ENCODE measurements around the gene PMAIP1. TPM values are rescaled to one million over a fixed set of nuclear protein-coding genes. Genes with fewer than 3 reads are reported as not detected.

Gene PMAIP1
- total RNA-seq, 3 donors from 2014 or later (not counting 1 experiment from before 2014, with no cell fraction given), result 211 to 514 (median 264) TPM

DNA sequence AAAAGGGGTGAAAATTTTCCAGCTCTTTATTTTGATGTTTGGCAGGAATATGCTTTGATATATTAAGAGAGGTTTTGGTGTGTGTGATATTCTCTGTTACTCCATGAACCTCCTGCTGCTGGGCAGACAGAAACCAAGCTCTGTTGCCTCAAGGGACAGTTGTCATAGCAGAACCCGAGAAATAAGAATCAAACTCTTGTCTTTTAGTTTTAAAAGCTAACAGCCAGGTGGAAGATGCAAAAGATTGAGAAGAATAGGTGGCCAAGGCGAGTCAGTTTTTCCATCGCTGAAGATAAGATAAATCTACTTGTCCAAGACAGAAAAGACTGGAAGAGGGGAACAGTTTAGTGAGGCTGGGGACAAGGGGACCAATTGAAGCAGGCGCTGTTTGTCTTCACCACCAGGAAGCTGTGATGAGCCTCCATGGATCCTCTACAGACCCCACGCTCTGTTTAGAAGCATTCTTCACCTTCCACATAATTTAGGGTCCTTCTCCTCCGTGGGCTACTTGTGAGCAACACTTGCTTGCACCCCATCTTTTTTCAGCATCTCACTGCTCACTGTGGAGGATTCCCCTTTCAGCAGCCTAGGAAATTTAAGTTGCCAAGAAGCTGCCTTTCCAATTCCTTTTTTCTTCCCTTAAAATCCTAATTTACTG, 23.9 kb downstream of the PMAIP1 start:
- H3K27me3 ChIP-seq (ENCODE audit: control insufficient read depth, insufficient read depth, low read length), result no peaks in the 10 kb centered on the region
- H3K4me1 ChIP-seq (ENCODE audit: control insufficient read depth, insufficient read depth, low read length), result peaks cover 9% of the 10 kb centered on the region
- WGBS (ENCODE audit: insufficient coverage), result 87% methylated on average over 6 of the region's 6 CpGs
- no peaks in the 10 kb centered on the region for H3K36me3 Mint-ChIP-seq
- intact Hi-C loops (cut with micrococcal nuclease), result no loop called here
- DNase-seq, result no peak
- no peak overlapping the region for H3K4me3 Mint-ChIP-seq
- peaks cover 10 to 18% of the 10 kb centered on the region in 2 donors for H3K27me3 Mint-ChIP-seq (ENCODE audit: low read depth in 2 of 2)
- H3K27ac ChIP-seq (ENCODE audit: low read length), result no peak overlapping the region
- TF ChIP-seq, protein P1, sequence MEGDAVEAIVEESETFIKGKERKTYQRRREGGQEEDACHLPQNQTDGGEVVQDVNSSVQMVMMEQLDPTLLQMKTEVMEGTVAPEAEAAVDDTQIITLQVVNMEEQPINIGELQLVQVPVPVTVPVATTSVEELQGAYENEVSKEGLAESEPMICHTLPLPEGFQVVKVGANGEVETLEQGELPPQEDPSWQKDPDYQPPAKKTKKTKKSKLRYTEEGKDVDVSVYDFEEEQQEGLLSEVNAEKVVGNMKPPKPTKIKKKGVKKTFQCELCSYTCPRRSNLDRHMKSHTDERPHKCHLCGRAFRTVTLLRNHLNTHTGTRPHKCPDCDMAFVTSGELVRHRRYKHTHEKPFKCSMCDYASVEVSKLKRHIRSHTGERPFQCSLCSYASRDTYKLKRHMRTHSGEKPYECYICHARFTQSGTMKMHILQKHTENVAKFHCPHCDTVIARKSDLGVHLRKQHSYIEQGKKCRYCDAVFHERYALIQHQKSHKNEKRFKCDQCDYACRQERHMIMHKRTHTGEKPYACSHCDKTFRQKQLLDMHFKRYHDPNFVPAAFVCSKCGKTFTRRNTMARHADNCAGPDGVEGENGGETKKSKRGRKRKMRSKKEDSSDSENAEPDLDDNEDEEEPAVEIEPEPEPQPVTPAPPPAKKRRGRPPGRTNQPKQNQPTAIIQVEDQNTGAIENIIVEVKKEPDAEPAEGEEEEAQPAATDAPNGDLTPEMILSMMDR (IDR thresholded peaks at IDR 0.05), result no peak
- H3K27ac Mint-ChIP-seq, result no peak overlapping the region
- ATAC-seq, result no peak
- no peaks in the 10 kb centered on the region for H3K9me3 Mint-ChIP-seq
- no peaks in the 10 kb centered on the region for H3K36me3 ChIP-seq (ENCODE audit: control insufficient read depth, insufficient read depth, low read length)
- peaks cover 12 to 28% of the 10 kb centered on the region in 2 donors for H3K4me1 Mint-ChIP-seq
- no peak overlapping the region for H3K4me3 ChIP-seq (ENCODE audit: low read length)
- no peaks in the 10 kb centered on the region for H3K9me3 ChIP-seq (ENCODE audit: control insufficient read depth, insufficient read depth, low read length)

DNA sequence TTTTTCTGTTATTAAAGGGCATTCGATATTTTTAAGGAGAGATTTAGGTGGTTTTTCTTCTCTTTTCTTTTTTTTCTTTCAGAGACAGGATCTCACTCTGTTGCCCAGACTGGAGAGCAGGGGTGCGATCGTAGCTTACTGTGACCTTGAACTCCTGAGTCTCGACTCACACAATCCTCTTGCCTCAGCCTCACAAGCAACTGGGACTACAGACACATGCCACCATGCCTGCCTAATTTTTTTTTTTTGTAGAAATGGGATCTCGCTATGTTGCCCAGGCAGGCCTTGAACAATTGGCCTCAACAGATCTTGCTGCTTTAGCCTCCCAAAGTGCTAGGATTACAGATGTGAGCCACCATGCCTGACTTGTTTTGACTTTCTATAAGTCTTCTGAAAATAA, 26.3 kb downstream of the PMAIP1 start:
- Mint-ChIP-seq H3K4me1 (peaks cover 8 to 20% of the 10 kb centered on the region in 2 donors), H3K36me3 (no peaks in the 10 kb centered on the region), H3K4me3 (no peak overlapping the region), H3K27ac (no peak overlapping the region), H3K27me3 (ENCODE audit: low read depth in 2 of 2) (peaks cover 10 to 18% of the 10 kb centered on the region in 2 donors), H3K9me3 (no peaks in the 10 kb centered on the region)
- Histone ChIP-seq H3K4me1 (ENCODE audit: control insufficient read depth, insufficient read depth, low read length) (peaks cover 8% of the 10 kb centered on the region), H3K4me3 (ENCODE audit: low read length) (no peak overlapping the region), H3K27me3 (ENCODE audit: control insufficient read depth, insufficient read depth, low read length) (no peaks in the 10 kb centered on the region), H3K9me3 (ENCODE audit: control insufficient read depth, insufficient read depth, low read length) (no peaks in the 10 kb centered on the region), H3K36me3 (ENCODE audit: control insufficient read depth, insufficient read depth, low read length) (no peaks in the 10 kb centered on the region), H3K27ac (ENCODE audit: low read length) (no peak overlapping the region)
- TF ChIP-seq, protein P1 (IDR thresholded peaks at IDR 0.05), result no peak
- DNase-seq (no peak), ATAC-seq (no peak)
- intact Hi-C loops (cut with micrococcal nuclease), result no loop called here
- WGBS (ENCODE audit: insufficient coverage), result 92% methylated on average over 4 of the region's 5 CpGs

DNA sequence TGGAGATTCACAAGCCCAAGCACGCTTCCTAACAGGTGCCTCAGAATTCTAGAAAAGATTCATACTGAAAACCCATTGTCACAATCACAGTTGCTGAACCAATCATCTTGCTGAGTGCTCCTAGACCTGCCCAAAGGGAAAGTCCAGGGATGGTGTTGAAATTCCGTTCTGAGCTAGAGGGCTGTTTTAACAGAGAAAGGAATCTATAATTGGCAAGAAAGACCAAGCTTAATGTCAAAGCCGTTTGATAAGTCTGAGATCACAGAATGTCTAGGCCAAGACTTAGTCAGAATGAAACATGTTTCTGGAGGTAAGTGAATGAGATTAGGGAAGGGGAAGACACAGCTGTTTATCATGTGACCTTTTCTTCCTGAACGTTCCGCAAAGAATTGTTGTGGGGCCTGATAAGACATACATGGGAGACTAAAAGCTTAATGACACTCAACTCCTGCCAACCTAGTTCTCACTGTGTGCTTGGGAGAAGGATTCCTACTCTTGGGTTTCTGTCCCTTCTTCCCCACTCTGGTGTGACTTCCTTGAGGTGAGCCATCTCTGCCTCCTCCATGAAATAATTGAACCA, 27.5 kb downstream of the PMAIP1 start:
- Mint-ChIP-seq H3K27ac (no peak overlapping the region), H3K4me1 (peaks cover 0 to 11% of the 10 kb centered on the region in 2 donors), H3K4me3 (no peak overlapping the region), H3K36me3 (no peaks in the 10 kb centered on the region), H3K9me3 (no peaks in the 10 kb centered on the region), H3K27me3 (ENCODE audit: low read depth in 2 of 2) (peaks cover 10 to 21% of the 10 kb centered on the region in 2 donors)
- no peak overlapping the region for H3K4me3 ChIP-seq (ENCODE audit: low read length)
- ATAC-seq (no peak), DNase-seq (no peak)
- no peaks in the 10 kb centered on the region for H3K36me3 ChIP-seq (ENCODE audit: control insufficient read depth, insufficient read depth, low read length)
- TF ChIP-seq, protein P1 (IDR thresholded peaks at IDR 0.05), result no peak
- no peaks in the 10 kb centered on the region for H3K27me3 ChIP-seq (ENCODE audit: control insufficient read depth, insufficient read depth, low read length)
- WGBS (ENCODE audit: insufficient coverage), result 33% methylated on average over 5 of the region's 5 CpGs
- no peaks in the 10 kb centered on the region for H3K4me1 ChIP-seq (ENCODE audit: control insufficient read depth, insufficient read depth, low read length)
- no peak overlapping the region for H3K27ac ChIP-seq (ENCODE audit: low read length)
- intact Hi-C loops (cut with micrococcal nuclease), result no loop called here
- H3K9me3 ChIP-seq (ENCODE audit: control insufficient read depth, insufficient read depth, low read length), result no peaks in the 10 kb centered on the region
